Peyer's patch (tissue), 4 donors: ENCODE measurements around the gene HP1BP3.

Experiments used
- POLR2A ChIP-seq, 2 donors: fragments of 450-650 bp; IDR thresholded peaks; one replicate each; pipeline ENCODE4 v1.5.1; 2017; ENCODE audit warnings: antibody characterized with exemption in 2 of 2, mild to moderate bottlenecking in 2 of 2, moderate library complexity in 2 of 2
- TF ChIP-seq, protein P1 (sequence below), 6 experiments: fragments of 450-650 bp in 4 of 6; fragments of 200-600 bp in 2 of 6; sonication (generic) in 1 of 6; IDR thresholded peaks; one replicate each; pipeline ENCODE4 v1.5.1; 2017 to 2019; ENCODE audit warnings: antibody characterized with exemption in 6 of 6, mild to moderate bottlenecking in 3 of 6, moderate library complexity in 1 of 6

- TF ChIP-seq, protein P1, sequence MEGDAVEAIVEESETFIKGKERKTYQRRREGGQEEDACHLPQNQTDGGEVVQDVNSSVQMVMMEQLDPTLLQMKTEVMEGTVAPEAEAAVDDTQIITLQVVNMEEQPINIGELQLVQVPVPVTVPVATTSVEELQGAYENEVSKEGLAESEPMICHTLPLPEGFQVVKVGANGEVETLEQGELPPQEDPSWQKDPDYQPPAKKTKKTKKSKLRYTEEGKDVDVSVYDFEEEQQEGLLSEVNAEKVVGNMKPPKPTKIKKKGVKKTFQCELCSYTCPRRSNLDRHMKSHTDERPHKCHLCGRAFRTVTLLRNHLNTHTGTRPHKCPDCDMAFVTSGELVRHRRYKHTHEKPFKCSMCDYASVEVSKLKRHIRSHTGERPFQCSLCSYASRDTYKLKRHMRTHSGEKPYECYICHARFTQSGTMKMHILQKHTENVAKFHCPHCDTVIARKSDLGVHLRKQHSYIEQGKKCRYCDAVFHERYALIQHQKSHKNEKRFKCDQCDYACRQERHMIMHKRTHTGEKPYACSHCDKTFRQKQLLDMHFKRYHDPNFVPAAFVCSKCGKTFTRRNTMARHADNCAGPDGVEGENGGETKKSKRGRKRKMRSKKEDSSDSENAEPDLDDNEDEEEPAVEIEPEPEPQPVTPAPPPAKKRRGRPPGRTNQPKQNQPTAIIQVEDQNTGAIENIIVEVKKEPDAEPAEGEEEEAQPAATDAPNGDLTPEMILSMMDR (IDR thresholded peaks at IDR 0.05): no peak
- TF ChIP-seq POLR2A (IDR thresholded peaks at IDR 0.05): no peak
Observed at GRCh38 chr1:20723537-20724363, 63.4 kb downstream of the HP1BP3 start.
